HL-60/S4 (cell line): Measurements from ENCODE around the gene DEFB113.
"Not testable (repeated sequence)": the region's sequence is repeated elsewhere in the genome, so short reads cannot be mapped to it uniquely, and the experiment has no call there.

Experiments
- in situ Hi-C: fragments of 300-500 bp; cut with MboI; formaldehyde crosslinking; loops from 2 replicates; pipeline ENCODE4 v1.14.3; 2022; ENCODE audit warnings: low sequenced_read_pairs

Gene DEFB113, protein sequence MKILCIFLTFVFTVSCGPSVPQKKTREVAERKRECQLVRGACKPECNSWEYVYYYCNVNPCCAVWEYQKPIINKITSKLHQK

DNA sequence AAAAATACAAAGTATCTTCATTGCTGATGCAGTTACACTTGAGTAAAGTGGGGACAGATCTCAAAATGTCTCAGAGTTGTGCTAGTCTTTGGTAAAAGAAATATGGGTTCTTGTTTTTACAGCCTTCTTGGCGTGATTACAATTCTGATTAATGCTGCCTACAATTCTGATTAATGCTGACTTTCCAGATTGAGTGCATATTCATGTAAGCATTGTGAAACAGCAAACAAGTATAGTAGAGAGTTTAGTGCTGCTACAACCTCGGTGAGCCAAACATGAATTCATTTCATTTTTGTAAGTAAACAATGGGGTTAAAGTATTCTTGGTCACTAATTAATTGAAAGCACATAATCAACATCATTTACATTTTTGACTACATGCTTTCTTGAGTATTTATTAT, at the start of gene DEFB113:
DEFB113 (minus strand) TSS at position 21 of the 400 bp plus-strand sequence; CDS start at position 21, 0 bp downstream.
- in situ Hi-C loops: no loop called here

DNA sequence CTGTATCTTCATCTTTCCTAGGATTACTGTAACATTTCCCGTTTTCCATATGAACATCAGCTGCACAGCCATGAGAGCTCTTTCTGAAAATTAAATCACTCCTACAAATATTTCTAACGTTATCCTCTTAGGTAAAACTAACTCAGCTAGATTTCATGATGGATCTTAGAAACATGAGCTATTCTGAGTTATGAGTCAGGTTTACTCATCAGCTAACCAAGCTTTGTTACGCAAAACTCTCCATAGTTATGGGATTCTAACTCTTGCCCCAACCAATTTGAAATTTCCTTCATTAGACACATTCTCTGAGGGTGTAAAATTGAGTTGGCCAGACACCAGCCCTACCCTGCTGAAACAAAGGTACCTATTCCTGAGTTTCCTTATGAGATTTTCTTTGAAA, 38.4 kb upstream of the DEFB113 start:
- in situ Hi-C loops: no loop called here

DNA sequence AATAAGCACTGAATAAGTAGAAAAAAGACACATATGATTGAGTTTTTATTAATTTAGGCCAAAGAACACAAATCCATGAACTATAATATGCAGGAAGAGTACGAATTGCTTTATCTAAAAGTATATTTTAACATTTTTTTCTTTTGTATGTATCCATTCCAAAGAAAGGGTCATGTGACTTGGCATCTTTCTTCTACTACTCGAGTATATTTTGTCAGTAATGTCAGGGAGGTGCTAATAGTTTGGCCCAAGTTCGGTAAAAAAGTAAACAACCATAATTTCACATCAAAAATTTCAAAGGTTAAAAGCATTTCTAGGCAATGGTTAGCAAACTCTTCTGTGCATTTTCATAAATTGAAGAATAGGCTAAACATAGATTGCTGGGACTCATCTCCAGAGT, 33.7 kb upstream of the DEFB113 start:
- in situ Hi-C loops: no loop called here

DNA sequence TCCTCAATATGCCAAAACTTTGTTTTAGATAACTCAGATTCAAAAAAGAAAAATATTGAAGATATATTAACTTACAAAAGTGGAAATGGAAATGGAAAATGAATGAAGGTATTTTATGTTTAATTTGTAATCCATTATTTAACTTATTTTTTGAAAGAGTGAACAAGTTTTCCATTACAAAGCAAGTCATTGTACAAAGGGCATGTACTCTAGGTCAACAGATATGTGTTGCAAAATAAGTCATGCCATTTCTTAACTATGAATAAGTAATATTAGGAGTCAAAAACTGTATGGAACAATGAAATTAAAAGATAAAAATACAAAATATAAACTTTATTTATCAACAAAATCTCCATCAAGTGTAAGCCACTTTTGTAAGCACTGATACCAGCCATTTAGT, 25.9 kb upstream of the DEFB113 start:
- in situ Hi-C loops: no loop called here

DNA sequence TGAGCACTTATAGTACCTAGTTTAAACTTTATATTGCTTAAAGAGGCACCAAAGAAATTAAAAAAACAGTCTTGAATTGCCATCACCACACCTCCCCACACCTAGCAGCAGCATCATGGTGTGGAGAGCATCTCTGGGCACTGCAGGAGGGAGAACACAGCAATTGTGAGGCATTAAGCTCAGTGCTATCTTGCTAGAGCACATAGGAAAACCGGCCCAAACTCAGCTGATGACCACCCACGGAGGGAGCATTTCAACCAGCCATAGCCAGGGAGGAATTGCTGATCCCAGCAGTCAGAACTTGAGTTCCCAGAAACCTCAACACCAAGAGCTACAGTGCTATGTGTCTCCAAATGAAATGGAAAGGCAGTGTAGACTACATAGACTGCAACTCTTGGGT, 19.5 kb upstream of the DEFB113 start:
- in situ Hi-C loops: no loop called here

DNA sequence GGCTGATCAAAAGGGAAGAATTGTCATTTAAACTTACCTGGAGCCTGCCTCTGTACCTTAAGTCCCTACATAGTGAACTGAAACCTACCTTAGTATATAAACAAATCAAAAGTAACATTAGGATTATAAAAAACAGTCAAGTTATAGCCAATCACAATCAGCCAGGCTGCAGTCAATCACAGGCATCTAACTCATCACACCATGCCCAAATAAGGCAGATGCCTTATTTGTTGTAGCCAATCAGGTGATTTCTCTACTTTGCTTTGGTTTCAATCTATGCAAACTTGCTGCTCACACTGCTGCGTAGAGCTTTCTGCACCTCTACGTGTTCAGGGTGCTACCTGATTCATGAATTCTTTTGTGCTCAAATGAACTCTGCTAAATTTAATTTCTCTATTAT, 18.3 kb upstream of the DEFB113 start:
- in situ Hi-C loops: no loop called here

DNA sequence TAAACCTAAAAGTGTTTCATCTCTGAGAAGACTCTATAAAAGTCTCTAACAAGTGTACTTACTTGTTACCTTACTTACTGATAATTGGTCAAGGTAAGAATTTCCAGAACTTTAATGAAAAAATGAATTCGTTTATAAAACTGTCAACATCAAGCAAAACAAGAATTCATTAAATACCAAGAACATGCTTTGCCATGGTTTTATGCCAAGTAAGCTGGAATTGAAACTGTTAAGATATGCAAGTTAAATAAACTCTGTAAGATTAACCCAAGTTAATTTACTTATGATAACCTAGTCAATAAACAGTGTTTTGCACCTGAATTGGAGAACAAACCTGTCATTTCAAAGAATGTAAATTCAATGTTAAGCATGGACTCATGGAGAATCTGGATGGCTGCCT, 17.1 kb upstream of the DEFB113 start:
- in situ Hi-C loops: no loop called here

DNA sequence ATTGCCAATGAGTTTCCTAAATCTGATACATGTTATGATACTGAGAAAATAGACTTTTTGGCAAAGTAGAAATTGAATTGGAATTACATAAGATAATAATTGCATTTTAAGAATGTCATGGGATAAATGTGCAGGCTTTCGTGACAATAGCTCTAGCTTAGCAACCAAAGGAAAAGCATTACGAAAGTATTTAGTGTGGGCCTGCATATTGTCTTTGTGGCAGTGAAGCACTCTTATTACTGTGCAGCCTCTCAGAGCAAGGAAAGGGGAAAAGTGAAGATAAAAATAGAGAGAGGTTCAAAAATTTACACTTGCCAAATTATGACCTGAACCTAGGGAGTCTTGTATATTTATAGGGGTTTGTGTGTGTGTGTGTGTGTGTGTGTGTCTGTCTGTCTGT, 12.6 kb upstream of the DEFB113 start:
- in situ Hi-C loops: no loop called here

DNA sequence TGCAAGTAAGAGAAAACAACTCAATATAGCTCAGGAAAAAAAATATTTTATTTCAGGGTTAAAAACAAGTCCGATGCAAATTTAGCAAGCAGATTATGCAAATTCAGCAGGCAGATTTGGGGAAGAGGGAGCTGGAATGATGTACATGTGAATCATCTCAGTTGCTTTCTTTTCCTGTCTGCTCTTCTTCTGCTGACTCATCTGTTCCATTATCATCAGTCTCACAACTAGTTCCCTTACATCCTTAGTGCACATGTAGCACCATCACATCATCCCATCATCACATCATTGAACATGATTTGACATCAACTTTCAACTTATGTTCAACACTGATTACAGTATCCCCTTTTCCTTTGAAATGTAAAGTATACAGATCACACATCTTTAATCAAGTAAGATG, 11.5 kb upstream of the DEFB113 start:
- in situ Hi-C loops: no loop called here

DNA sequence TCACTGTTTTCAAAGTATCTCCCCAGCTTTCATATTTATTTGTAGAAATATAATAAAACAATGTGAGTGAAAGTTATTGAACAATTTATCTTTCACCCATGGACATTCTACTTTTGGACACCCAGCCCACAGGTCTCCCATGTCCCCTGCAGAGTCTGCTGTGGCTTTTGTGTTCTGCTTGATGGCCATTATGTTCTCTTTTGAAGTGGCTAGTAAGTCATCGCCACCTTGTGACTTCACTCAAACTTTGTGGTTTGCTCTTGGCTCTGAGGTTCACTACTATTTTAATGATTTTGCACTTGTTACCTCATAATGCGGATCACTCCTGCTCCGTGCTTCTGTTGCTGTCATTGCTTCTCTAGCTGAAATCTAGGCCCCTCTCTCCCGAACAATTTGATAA, 10.2 kb upstream of the DEFB113 start:
- in situ Hi-C loops: no loop called here

DNA sequence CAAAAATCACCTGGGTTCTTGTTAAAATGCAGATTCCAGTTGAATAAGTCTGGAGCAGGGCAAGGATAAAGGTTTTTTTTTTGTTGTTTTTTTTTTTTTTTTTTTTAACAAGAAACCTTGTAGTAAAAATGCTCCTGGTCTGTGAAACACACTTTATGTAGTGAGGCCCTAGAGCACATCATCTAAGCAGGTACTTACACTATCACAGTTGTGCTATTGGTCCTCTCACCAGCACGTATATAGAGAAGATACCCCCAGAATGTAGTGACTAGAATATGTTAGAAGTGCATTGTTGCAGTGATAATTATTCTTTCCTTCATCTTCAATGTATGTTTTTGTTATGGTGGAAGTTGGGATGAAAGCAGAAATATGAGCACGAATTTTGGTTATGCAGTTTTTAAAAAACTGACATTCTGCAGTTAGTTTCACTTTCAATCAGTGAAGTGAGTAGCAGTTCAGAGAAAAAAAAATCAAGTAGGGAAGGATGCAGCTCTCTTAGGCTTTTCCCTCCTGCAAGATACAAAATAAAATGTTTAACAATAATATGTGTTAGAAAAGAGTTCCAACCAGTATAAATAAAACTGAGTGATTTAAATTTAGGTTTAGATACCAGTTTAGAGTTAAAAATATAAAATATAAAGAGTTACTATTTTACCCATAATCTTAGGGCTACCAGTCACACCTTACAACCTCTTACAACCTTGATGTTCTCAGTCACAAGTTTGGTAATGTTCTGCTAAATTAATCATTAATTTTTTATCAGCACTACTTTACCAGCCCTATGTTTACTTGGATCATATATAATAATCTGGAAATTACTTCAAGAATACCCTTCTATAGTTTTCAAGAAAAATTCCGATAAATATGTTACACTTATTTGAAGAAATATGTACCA, 9.2 kb upstream of the DEFB113 start:
- in situ Hi-C loops: no loop called here

DNA sequence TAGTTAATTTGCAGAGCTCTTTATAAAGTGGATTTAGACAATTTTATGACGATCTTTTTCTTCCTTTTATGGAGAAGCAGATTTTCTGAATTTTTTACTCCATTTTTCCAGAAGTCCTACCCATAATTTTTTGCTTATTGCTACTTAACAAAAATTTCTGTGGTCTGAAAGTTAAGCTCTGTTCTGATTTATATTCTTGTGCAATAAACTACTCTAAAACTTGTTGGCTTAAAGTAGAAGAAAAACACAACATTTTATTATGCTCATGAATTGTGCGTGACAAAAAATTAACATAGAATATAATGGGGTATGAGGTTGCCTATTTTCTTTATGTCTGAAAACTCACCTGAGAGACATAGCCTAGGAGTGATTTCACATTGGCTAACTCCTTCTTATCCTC, 2.6 kb downstream of the DEFB113 start:
- in situ Hi-C loops: no loop called here

DNA sequence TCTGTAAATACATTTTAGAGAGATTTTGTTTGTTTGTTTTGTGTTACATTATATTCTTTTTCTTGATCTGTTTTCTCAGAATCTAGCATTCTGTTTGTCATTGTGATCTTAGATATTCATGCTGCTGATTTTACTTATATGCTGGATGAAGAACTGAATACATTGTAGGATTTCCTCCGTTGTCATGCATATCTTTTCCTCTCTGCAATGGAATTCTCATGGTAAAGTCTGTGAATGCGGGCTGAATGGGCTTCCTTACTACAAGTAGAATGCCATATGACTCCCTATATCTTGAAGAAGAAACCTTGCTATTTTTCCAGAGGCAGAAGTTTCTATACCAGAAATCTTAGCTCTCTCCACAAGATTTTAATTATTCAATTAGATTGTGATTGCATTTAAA, 3.1 kb downstream of the DEFB113 start:
- in situ Hi-C loops: no loop called here

DNA sequence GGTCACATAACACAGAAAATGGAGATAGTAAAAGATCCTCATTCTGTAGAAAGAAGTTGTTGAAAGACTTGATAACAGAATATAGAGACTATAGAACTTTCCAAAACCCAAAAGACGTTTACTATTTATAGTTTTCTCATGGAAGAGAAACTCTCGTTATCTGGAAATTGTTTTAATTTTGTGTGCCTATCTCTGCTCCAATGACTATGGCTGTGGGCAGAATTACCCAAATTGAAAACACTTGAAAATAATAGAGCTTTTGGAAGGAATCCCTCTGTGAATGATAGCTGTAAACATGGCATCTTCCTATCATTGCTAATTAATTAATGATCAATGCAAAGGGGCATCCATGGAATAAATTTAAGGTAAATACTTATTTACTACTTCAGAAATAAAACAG, 5.4 kb downstream of the DEFB113 start, which contains the start of gene DEFB114:
DEFB114 (minus strand) TSS at position 101 of the 400 bp plus-strand sequence; CDS start at position 42, 59 bp downstream.
- in situ Hi-C loops: no loop called here

DNA sequence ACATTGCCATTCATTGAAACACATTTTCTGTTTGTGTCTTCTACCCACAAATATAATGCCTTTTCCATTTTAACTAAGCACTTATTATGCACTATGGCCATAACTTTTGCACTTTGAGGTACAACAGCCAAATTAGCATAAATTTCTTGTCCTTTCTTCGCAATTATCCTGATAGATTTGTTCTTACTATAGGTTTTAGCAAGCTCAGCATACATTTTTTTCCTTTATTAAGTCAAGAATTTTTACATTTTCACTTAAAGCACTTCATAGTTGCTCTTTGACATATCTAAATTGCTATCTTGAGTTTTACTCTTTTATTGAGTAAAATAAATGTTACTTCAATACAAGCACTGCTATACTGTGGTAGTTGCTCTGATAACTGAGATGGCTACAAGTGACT, 11.2 kb downstream of the DEFB113 start:
- in situ Hi-C loops: no loop called here

DNA sequence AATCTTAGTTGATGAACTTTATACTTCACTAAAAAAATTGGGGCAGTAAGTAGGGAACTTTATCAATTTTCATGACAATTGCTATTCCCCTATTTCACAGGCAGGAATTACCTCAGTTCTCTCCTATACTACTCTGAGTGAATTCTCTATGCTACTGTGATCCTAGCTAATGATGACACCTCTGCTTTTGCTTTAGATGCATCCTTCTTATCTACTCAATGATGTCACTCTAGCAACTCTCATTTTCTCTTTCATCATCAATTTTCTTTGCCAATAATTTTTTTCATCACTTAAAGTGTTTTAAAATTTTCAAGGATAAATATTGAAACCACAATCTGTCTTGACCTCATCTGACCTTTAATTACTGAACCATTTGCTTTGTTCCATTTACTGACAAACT, 13.6 kb downstream of the DEFB113 start:
- in situ Hi-C loops: no loop called here

DNA sequence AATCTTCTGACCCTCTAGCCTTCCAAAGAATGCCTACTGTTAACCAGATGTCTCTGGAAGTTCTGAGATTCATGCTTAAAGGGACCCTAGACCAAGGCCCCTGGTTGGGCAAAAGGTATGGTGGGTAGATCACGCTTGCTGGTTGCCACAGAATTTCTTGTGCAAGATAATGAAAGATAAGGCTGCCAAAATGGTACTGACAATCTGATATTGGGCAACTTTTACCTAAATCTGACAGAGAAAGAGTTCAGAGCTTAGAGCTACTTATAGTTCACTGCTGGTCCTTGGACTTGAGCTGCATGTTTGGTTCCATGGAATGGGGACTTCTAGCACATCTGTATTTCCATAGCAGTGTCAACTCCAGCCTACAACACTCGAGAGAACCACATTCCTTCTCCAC, 17.5 kb downstream of the DEFB113 start:
- in situ Hi-C loops: no loop called here

DNA sequence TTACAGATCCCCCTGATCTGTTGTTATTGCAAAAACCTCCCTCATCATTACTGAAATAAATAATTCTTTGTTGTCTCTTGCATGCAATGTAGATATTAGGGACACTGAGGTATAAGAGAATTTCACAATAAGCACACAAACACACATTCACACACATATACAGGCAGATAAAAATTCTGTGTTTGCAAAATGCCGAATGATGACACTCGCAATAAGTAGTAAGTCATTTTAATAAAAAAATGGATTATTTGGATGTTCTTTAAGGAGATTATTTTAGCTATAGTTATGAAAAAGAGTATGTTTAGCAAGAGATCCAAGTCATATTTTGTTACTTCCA, 19.0 kb downstream of the DEFB113 start:
- in situ Hi-C loops: no loop called here

DNA sequence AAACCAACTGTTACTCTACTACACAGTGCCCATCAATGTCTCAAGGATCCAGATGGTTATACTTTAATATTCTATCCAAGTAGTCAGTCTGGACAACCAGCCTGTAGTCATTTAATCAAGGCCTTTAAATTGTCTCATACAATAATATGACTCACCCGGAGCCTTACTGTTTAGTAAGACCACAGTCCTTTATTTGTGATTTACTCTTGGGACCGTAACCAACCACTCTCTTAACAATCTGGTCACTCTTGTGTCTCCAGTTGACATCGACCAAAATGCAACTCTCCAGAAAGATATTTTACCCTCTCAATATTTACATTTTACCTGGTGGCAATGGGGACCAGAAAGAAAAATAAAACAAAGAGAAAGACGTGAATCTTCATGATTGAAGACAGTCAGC, 20.4 kb downstream of the DEFB113 start:
- in situ Hi-C loops: no loop called here

DNA sequence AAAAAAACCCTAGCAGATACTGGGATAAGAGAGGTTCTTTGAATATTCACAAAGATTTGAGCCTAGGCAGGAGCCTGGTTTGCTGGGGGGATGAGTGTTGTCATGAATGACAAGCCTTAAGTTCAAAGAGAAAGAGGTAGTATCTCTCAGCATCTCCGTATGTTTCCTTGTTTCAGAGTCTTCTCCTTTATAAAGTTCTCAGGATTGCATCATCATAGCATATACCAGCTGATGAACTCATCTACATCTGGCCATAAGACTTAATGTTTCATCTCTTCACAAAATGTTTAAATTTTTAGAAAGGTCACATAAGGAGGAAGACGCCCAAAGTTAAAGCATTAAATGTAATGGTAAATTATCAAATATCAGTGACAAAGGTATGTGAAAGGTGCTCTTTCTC, 22.6 kb downstream of the DEFB113 start:
- in situ Hi-C loops: no loop called here

DNA sequence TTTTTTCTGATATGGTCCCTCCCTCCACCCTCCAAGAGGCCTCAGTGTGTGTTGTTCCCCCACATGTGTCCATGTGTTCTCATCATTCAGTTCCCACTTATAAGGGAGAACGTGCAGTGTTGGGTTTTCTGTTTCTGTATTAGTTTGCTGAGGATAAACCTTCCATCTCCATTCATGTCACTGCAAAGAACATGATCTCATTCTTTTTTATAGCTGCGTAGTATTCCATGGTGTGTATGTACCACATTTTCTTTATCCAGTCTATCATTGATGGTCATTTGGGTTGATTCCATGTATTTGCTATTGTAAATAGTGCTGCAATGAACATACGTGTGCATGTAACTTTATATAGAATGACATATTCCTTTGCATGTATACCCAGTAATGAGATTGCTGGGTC, 25.4 kb downstream of the DEFB113 start:
- in situ Hi-C loops: not testable (repeated sequence)

DNA sequence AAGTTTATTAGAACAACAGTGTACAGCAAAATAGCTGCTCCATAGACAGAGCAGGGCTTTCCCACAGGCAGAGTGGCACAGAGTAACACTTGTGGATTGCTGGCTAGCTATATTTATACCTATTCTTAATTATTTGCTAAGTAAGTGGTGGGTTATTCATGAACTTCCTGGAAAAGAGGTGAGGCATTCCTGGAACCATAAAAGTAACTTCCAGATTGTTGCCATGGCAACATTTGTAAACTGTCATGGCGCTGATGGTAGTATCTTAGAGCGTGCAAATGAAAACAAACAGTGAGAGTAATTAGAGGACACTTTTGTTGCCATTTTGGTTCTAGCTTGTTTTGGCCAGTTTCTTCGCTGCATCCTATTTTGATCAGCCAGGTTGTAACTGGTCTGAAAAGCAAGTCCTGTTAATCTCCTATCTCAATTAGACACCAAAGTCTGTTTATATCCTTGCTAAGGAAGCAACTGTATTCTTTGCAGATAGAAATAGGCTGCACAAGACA, 29.4 kb downstream of the DEFB113 start:
- in situ Hi-C loops: no loop called here

DNA sequence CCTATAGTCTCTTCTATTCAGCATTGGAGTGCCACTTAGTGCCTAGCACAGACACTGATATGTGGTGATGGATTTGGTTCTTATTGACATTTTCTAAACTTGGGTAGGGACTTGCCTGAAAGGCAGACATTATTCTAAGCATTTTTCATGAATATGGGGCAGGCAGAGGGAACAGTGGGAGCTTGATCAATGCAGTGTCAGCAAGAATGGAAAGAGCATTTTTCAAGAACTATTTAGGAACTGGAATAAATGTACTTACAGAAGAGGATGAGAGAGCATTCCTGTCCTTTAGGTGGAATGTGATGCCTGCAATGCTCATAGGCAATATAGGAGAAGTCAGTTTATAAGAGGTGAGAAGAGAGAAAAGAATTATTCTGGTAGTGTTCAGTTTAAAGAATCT, 31.6 kb downstream of the DEFB113 start:
- in situ Hi-C loops: no loop called here
